Tracheal epithelial cell (primary cell): ENCODE results near the gene BIN1. TPM values are rescaled to one million over a fixed set of nuclear protein-coding genes. Genes with fewer than 3 reads are reported as not detected.

Experiments
- total RNA-seq: library from RNA; depleted of rRNA; stranded (reverse); fragments of >200 nt; gene quantifications from 2 replicates; pipeline ENCODE4 v1.2.1, GENCODE V29; 2014

BIN1 gene, protein sequence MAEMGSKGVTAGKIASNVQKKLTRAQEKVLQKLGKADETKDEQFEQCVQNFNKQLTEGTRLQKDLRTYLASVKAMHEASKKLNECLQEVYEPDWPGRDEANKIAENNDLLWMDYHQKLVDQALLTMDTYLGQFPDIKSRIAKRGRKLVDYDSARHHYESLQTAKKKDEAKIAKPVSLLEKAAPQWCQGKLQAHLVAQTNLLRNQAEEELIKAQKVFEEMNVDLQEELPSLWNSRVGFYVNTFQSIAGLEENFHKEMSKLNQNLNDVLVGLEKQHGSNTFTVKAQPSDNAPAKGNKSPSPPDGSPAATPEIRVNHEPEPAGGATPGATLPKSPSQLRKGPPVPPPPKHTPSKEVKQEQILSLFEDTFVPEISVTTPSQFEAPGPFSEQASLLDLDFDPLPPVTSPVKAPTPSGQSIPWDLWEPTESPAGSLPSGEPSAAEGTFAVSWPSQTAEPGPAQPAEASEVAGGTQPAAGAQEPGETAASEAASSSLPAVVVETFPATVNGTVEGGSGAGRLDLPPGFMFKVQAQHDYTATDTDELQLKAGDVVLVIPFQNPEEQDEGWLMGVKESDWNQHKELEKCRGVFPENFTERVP
- total RNA-seq: 19.0 and 39.0 TPM in 2 replicates

DNA sequence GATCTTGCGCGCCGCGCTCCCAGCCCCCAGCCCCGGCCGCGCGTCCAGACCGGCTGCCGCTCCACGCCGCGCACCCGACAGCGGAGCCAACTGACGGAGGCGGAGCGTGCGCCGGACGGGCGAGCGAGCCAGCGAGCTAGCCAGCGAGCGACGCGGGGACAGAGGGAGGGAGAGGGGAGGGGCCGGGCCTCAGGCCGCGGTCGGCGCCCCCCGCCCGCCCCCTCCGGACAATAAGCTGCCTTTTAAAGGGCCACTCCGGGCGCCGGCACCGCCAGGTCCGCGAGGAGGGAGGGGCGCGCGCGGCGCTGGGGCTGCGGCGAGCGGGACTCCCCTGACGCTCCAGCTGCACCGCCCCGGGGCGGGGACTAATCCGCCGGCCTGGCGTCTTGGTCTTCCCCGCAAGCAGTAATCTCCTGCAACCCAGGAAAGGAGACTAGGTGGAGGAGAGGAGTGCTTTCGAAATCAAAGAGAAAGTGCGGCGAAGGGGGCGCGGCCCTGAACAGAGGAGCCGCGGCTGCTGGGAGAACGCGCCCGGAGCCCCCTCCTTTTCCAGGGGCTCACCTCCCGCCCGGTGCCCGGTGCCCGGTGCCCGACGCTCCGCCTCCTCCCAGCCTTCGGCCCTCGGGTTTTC, at the start of gene BIN1:
BIN1 (minus strand) TSS at position 164 of the 631 bp plus-strand sequence. CDS start 211 bp downstream, outside the sequence.

Other genes with a start within 250 kb of the BIN1 start
- not detected in 2 replicates for gene TEX51, start 208.3 kb downstream of the BIN1 start, total RNA-seq
- 0.43 and 1.4 TPM in 2 replicates for gene CYP27C1, start 113.1 kb upstream of the BIN1 start, total RNA-seq
- gene ERCC3, start 187.0 kb upstream of the BIN1 start, total RNA-seq: 33.3 and 36.9 TPM in 2 replicates